Hepatocyte (in vitro differentiated cells): ENCODE measurements around the gene TSPAN8.

ENCODE experiments used
- EZH2 ChIP-seq: fragments of 200-600 bp; sonication (generic); IDR thresholded peaks from 2 replicates; pipeline ENCODE4 v1.6.1; 2016; ENCODE audit warnings: antibody characterized with exemption, mild to moderate bottlenecking, borderline replicate concordance
- TF ChIP-seq, protein P1 (sequence below): fragments of 200-600 bp; sonication (generic); IDR thresholded peaks from 2 replicates; pipeline ENCODE4 v1.5.1; 2016; ENCODE audit warnings: antibody characterized with exemption, mild to moderate bottlenecking; ENCODE audit not compliant: poor library complexity

DNA sequence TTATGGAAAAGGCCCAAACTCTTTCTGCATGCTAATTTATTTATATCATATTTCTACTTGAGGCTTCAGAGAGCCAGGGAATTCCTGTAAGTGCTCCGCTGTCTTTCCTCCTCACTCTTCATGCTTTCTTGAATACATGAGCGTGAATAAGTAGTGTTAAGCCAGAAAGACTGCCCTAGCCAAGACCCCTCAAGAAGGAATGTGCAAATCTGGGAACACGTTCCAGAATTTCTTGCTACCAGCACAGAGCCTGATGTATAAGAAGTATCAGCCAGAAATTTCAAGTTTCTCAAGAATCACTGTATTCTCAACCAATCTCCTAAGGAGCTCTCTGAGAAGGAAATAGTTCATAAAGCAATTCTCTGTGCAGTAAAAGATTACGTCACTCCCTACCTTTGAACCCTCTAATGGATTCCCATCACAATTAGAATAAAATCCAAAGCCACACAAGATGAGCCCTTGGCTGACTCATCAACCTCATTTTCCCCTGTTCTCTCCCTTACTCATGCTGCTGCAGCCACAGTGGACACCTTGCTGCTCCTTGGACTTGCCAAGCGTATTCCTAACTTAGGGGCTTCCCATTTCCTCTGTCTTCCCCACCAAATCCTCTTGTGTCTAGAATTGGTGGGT lies 6.9 kb upstream of the TSPAN8 start:
- TF ChIP-seq, protein P1, sequence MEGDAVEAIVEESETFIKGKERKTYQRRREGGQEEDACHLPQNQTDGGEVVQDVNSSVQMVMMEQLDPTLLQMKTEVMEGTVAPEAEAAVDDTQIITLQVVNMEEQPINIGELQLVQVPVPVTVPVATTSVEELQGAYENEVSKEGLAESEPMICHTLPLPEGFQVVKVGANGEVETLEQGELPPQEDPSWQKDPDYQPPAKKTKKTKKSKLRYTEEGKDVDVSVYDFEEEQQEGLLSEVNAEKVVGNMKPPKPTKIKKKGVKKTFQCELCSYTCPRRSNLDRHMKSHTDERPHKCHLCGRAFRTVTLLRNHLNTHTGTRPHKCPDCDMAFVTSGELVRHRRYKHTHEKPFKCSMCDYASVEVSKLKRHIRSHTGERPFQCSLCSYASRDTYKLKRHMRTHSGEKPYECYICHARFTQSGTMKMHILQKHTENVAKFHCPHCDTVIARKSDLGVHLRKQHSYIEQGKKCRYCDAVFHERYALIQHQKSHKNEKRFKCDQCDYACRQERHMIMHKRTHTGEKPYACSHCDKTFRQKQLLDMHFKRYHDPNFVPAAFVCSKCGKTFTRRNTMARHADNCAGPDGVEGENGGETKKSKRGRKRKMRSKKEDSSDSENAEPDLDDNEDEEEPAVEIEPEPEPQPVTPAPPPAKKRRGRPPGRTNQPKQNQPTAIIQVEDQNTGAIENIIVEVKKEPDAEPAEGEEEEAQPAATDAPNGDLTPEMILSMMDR = no peak
- TF ChIP-seq EZH2 = no peak
